CD14-positive monocyte (primary cell): Measurements from ENCODE around the gene TMEM250. TPM values are rescaled to one million over a fixed set of nuclear protein-coding genes. Genes with fewer than 3 reads are reported as not detected.

ENCODE experiments used
- DNase-seq, 3 donors: peaks; one replicate each; pipeline ENCODE4 v3.0.0-alpha.2; 2011 to 2022
- H2AFZ ChIP-seq: 2 replicates; pipeline ENCODE4 v1.6.0; 2012; ENCODE audit warnings: mild to moderate bottlenecking, low read depth, low read length, inconsistent platforms; ENCODE audit not compliant: insufficient read depth, poor library complexity, severe bottlenecking
- H3K27ac ChIP-seq, 2 donors: 1 replicate in 1 of 2; 2 replicates in 1 of 2; pipeline ENCODE4 v1.5.1; 2012 to 2013; ENCODE audit warnings: low read length in 2 of 2, control low read depth in 1 of 2, inconsistent platforms in 1 of 2, low read depth in 1 of 2, mild to moderate bottlenecking in 1 of 2
- H3K27me3 ChIP-seq, 2 donors: one replicate each; pipeline versions ENCODE4 v1.6.0 to v1.6.1; 2011 to 2013; ENCODE audit warnings: low read length in 2 of 2; ENCODE audit not compliant: control insufficient read depth in 2 of 2, insufficient read depth in 2 of 2
- H3K36me3 ChIP-seq, 2 donors: replicated peaks in 1 of 2; 1 replicate in 1 of 2; 2 replicates in 1 of 2; pipeline versions ENCODE4 v1.5.1 to v1.6.1; 2012 to 2013; ENCODE audit warnings: low read length in 2 of 2, control low read depth in 1 of 2, inconsistent platforms in 1 of 2, mild to moderate bottlenecking in 1 of 2; ENCODE audit not compliant: insufficient read depth in 2 of 2, control insufficient read depth in 1 of 2
- H3K4me1 ChIP-seq, 2 donors: 1 replicate in 1 of 2; 2 replicates in 1 of 2; pipeline versions ENCODE4 v1.5.1 to v1.6.1; 2012 to 2013; ENCODE audit warnings: low read length in 2 of 2, control low read depth in 1 of 2, inconsistent platforms in 1 of 2, mild to moderate bottlenecking in 1 of 2, moderate library complexity in 1 of 2; ENCODE audit not compliant: insufficient read depth in 2 of 2, control insufficient read depth in 1 of 2
- H3K4me2 ChIP-seq: replicated peaks from 2 replicates; pipeline ENCODE3; 2012; ENCODE audit warnings: low read length, moderate library complexity, mild to moderate bottlenecking; ENCODE audit not compliant: poor library complexity, severe bottlenecking; ENCODE audit errors: extremely low read depth
- H3K4me3 ChIP-seq, 3 experiments: fragments of 200-600 bp in 1 of 3; sonication (generic) in 1 of 3; replicated peaks in 1 of 3; 1 replicate in 2 of 3; 2 replicates in 1 of 3; pipeline ENCODE4 v1.5.1; 2011 to 2013; ENCODE audit warnings: low read length in 3 of 3, mild to moderate bottlenecking in 3 of 3, control low read depth in 2 of 3, low read depth in 2 of 3, inconsistent platforms in 1 of 3, moderate library complexity in 1 of 3
- H3K79me2 ChIP-seq: 2 replicates; pipeline ENCODE4 v1.6.0; 2012; ENCODE audit warnings: mild to moderate bottlenecking, control low read depth, inconsistent platforms, low read length, moderate library complexity; ENCODE audit not compliant: insufficient read depth
- H3K9ac ChIP-seq: 2 replicates; pipeline ENCODE4 v1.6.0; 2017; ENCODE audit warnings: low read length, mild to moderate bottlenecking; ENCODE audit not compliant: insufficient read depth, poor library complexity, severe bottlenecking
- H3K9me3 ChIP-seq, 2 donors: replicated peaks in 1 of 2; 1 replicate in 1 of 2; 2 replicates in 1 of 2; pipeline versions ENCODE4 v1.5.1 to v1.6.1; 2012 to 2013; ENCODE audit warnings: low read length in 2 of 2, control low read depth in 1 of 2; ENCODE audit not compliant: control insufficient read depth in 1 of 2, insufficient read depth in 1 of 2
- H4K20me1 ChIP-seq: 2 replicates; pipeline ENCODE4 v1.6.0; 2012; ENCODE audit warnings: mild to moderate bottlenecking, low read length, control low read depth, moderate library complexity; ENCODE audit not compliant: insufficient read depth
- H3K27ac Mint-ChIP-seq, 7 donors: one replicate each; pipeline ENCODE4 v1.8.0; 2020; ENCODE audit warnings: mild to moderate bottlenecking in 7 of 7, mixed read lengths in 7 of 7, moderate library complexity in 6 of 7, inconsistent platforms in 2 of 7
- H3K27me3 Mint-ChIP-seq, 3 donors: one replicate each; pipeline ENCODE4 v1.8.0; 2021 to 2022; ENCODE audit warnings: low read depth in 3 of 3, mild to moderate bottlenecking in 3 of 3, mixed read lengths in 3 of 3, moderate library complexity in 3 of 3, inconsistent platforms in 1 of 3
- H3K36me3 Mint-ChIP-seq, 2 donors: one replicate each; pipeline ENCODE4 v1.8.0; 2020; ENCODE audit warnings: mixed read lengths in 2 of 2, inconsistent platforms in 1 of 2, mild to moderate bottlenecking in 1 of 2
- H3K4me1 Mint-ChIP-seq: one replicate; pipeline ENCODE4 v1.8.0; 2020; ENCODE audit warnings: mild to moderate bottlenecking, mixed read lengths
- H3K4me3 Mint-ChIP-seq, 2 donors: one replicate each; pipeline ENCODE4 v1.8.0; 2020; ENCODE audit warnings: mild to moderate bottlenecking in 2 of 2, mixed read lengths in 2 of 2, moderate library complexity in 1 of 2
- H3K9me3 Mint-ChIP-seq, 7 donors: one replicate each; pipeline ENCODE4 v1.8.0; 2020 to 2022; ENCODE audit warnings: mixed read lengths in 7 of 7, mild to moderate bottlenecking in 6 of 7, moderate library complexity in 6 of 7, inconsistent platforms in 2 of 7
- CTCF ChIP-seq: fragments of 200-600 bp; IDR thresholded peaks from one replicate; pipeline ENCODE4 v1.8.0; 2022; ENCODE audit warnings: antibody characterized with exemption, mild to moderate bottlenecking
- WGBS: methylation state at CpG from one replicate; pipeline ENCODE4 v1.1.5; 2013; ENCODE audit warnings: missing lambda C conversion rate; ENCODE audit not compliant: insufficient coverage; 5-methylcytosine and 5-hydroxymethylcytosine counted together
- intact Hi-C, 2 donors: fragments of 100-400 bp; cut with micrococcal nuclease; formaldehyde crosslinking; loops; one replicate each; pipeline versions ENCODE4 v1.15.0 to v1.15.1; 2023
- polyA plus RNA-seq, 3 donors: library from polyadenylated mRNA; depleted of rRNA in 1 of 3; unstranded in 2 of 3; stranded (reverse) in 1 of 3; fragments of 300-500 nt in 2 of 3; fragments of >200 nt in 1 of 3; fragmentation: Illumina TruSeq in 2 of 3; gene quantifications; 1 replicate in 2 of 3; 2 replicates in 1 of 3; pipeline ENCODE4 v1.2.3, GENCODE V29; 2012 to 2021

Gene TMEM250
- polyA plus RNA-seq, 3 donors = 11.0 to 38.0 (median 30.9) TPM

DNA sequence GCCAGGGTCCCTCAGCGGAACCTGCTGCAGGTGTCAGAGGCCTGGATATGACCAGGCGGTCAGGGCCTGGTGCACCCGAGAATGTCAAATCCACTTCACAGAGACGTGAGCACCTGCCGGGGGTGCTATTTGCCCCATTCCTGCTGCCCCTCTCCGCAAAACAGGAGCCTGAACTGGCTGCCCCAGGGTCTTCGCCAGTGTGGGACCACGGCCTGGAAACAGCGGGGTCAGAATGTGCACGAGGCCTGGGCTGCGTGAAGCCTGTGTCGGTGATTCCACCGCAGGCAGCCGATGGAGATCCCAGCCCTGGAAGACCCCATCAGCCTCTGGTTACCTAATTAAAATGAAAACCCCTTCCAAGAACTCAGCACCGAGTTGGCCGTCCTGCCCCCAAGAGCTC lies 41.2 kb upstream of the TMEM250 start:
- Mint-ChIP-seq H3K36me3 (no peaks in the 10 kb centered on the region), H3K4me3 (no peak overlapping the region), H3K27ac (no peak overlapping the region), H3K27me3 (peaks cover 2 to 23% (median 10%) of the 10 kb centered on the region in 3 donors), H3K4me1 (no peaks in the 10 kb centered on the region), H3K9me3 (peaks cover 0 to 18% (median 5%) of the 10 kb centered on the region in 7 donors)
- Histone ChIP-seq H2AFZ (no peak overlapping the region), H3K4me3 (no peak overlapping the region), H3K27me3 (no peaks in the 10 kb centered on the region), H3K4me1 (no peaks in the 10 kb centered on the region), H4K20me1 (no peaks in the 10 kb centered on the region), H3K9ac (no peak overlapping the region), H3K4me2 (no peak overlapping the region), H3K27ac (no peak overlapping the region), H3K9me3 (no peaks in the 10 kb centered on the region), H3K79me2 (no peaks in the 10 kb centered on the region), H3K36me3 (no peaks in the 10 kb centered on the region)
- intact Hi-C loops = no loop called here
- whole genome bisulfite sequencing = 95% methylated on average over 16 of the region's 16 CpGs
- no peak for TF ChIP-seq CTCF
- DNase-seq = no peak

- Mint-ChIP-seq H3K27me3 (peaks cover 2 to 23% (median 6%) of the 10 kb centered on the region in 3 donors), H3K9me3 (peaks cover 0 to 9% (median 0%) of the 10 kb centered on the region in 7 donors), H3K27ac (no peak overlapping the region), H3K4me1 (no peaks in the 10 kb centered on the region), H3K36me3 (no peaks in the 10 kb centered on the region), H3K4me3 (no peak overlapping the region)
- Histone ChIP-seq H4K20me1 (no peaks in the 10 kb centered on the region), H3K79me2 (no peaks in the 10 kb centered on the region), H3K9ac (no peak overlapping the region), H3K4me3 (no peak overlapping the region), H3K9me3 (no peaks in the 10 kb centered on the region), H3K4me2 (no peak overlapping the region), H3K4me1 (no peaks in the 10 kb centered on the region), H3K27me3 (no peaks in the 10 kb centered on the region), H3K27ac (no peak overlapping the region), H3K36me3 (no peaks in the 10 kb centered on the region), H2AFZ (no peak overlapping the region)
- TF ChIP-seq CTCF = no peak
- DNase-seq = no peak
- intact Hi-C loops = no loop called here
- 76% methylated on average over 18 of the region's 20 CpGs for WGBS
Observed at GRCh38 chr9:136157477-136158265, 39.0 kb upstream of the TMEM250 start.
